Stimulated activated CD4-positive, alpha-beta T cell treated with anti-CD3 and anti-CD28 coated beads, Interleukin-1b, Interleukin-23, amount 100 ng/mL, for 1 hour (primary cell): Measurements from ENCODE around the gene GSTM2.
"Not testable (repeated sequence)": the region's sequence is repeated elsewhere in the genome, so short reads cannot be mapped to it uniquely, and the experiment has no call there.

Experiments used
- DNase-seq, 2 donors: peaks; one replicate each; pipeline ENCODE4 v3.0.0-alpha.2; 2020; ENCODE audit warnings: low read depth in 2 of 2

GSTM2 gene

GRCh38 chr1:109644670-109645069 is 23.2 kb upstream of the GSTM2 start:
- no peak for DNase-seq

GRCh38 chr1:109649491-109649914 is 18.4 kb upstream of the GSTM2 start:
- DNase-seq = no peak

DNA sequence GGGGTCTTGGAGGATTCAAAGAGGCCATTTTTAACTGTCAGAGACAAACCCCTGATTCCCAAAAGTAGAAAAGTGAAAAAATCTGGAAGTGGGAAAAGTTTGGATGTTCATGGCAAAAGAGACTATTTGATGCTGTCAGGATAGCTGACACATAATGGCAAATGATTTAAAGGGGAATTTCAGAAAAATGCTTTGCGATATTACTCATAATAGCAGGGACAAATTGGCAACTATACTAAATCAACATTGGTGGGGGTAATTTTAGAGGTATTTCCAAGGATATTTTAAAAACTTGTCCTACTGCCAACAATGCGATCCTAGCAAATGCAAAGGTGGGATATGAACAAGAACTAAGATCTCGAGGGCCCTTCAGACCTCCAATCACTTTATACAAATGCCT is 17.2 kb upstream of the GSTM2 start:
- DNase-seq = no peak

DNA sequence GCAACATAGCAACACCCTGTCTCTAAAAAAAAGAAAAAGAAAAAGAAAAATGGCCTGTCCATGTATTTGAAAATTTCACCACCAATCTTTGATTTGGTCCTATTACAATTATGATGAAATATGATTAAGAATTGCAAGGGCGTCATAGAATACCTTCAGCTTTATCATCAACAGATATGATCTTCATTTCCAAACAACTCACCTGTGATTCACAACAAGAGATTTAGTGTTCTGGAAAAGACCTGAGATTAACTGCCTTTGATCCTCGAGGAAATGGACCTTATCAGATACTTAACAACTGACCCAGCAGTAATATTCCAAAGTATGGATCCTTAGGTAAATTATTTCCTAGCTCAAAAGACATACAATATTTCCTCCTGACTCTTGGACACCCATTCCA is 15.5 kb upstream of the GSTM2 start:
- DNase-seq = no peak

DNA sequence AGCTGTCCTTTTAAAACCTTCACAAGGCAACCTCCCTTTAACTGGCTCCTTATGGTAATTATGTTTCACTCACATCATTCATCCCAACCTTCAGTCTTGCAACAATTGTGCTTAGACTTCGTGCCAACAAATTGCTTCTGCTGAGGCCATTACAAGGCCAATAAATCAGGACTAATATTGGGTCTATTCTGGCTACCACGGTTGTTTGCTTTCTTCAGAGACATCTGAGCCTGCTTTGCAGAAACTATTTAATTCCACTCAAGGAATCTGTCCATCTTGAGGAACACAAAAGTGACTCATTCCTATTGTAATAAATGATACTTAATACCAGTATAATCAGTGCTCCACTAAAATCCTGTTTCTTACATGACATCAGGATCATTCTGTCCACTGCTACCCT is 14.6 kb upstream of the GSTM2 start:
- no peak for DNase-seq

GRCh38 chr1:109654519-109654918 is 13.3 kb upstream of the GSTM2 start:
- no peak for DNase-seq

DNA sequence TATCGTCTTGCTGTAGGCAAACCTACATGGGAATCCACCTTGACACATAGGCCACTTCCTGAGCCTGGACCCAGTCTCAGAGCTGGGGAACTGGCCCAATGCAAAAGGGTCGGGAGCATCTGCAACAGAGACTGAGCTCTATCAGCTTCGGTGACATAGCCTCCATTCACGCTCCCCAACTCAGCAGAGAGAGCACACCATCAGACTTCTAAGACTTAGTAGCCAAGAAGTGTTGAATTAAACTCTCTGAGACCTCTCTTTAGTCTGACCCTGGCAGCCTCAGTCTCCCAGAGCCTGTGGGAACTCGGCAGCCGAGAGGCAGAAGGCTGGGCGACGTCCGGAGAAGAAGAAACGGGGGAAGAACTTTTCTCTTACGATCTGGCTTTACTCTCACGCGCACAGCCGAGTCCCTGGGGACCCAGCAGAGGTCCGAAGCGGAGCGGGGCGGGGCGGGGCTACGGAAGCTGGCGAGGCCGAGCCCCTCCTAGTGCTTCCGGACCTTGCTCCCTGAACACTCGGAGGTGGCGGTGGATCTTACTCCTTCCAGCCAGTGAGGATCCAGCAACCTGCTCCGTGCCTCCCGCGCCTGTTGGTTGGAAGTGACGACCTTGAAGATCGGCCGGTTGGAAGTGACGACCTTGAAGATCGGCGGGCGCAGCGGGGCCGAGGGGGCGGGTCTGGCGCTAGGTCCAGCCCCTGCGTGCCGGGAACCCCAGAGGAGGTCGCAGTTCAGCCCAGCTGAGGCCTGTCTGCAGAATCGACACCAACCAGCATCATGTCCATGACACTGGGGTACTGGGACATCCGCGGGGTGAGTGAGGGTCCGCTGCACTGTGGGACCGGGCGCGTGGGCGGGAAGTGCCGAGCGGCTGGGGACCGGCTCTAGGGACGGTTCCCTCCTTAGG is 12.0 kb upstream of the GSTM2 start, which contains the start of gene GSTM4:
TSS of gene GSTM4 (plus strand) at position 485 of the 905 bp plus-strand sequence. CDS start at position 776, 291 bp downstream.
- DNase-seq = peak in 1 of 2 donors; percentile 35

- no peak for DNase-seq
Observed at GRCh38 chr1:109657395-109657794, 10.5 kb upstream of the GSTM2 start.

- no peak for DNase-seq
Observed at GRCh38 chr1:109657970-109658369, 9.9 kb upstream of the GSTM2 start.

- no peak for DNase-seq
Observed at GRCh38 chr1:109658533-109659042, 9.3 kb upstream of the GSTM2 start.

GRCh38 chr1:109659145-109659544 is 8.7 kb upstream of the GSTM2 start:
- no peak for DNase-seq

GRCh38 chr1:109659997-109660690 is 7.7 kb upstream of the GSTM2 start:
- no peak for DNase-seq

DNA sequence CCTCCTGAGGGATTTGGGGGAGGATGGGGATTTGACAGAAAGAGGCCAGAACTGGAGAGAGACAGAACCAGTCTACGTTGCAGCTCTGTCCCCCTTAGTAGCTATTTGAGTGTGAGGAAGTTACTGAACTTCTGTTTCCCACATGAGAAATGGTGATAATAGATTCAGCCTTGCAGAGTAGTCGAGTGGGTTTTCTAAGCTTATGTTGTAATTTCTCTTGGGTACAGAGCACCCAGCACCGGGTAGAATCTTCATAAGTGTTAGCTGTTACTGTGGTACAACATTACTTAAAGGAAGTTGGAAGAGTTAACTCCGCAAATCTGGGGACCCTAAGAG is 7.2 kb upstream of the GSTM2 start:
- not testable (repeated sequence) for DNase-seq

DNA sequence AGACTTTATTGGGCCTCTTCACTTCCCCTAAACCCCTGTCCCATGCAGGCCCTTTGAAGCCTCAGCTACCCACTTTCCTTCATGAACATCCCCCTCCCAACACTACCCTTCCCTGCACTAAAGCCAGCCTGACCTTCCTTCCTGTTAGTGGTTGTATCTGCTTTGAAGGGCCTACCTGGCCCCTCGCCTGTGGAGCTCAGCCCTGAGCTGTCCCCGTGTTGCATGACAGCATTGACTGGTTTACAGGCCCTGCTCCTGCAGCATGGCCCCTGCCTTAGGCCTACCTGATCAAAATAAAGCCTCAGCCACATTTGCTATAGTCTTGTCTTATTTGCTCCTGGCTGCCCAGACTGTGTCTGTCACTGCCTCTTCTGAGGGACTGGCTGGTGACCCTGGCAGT is 6.5 kb upstream of the GSTM2 start:
- DNase-seq = no peak

GRCh38 chr1:109664671-109665070 is 3.2 kb upstream of the GSTM2 start:
- DNase-seq = no peak

- DNase-seq = no peak
Observed at GRCh38 chr1:109668123-109668775, 392 bp downstream of the GSTM2 start.

- DNase-seq = no peak
Observed at GRCh38 chr1:109669246-109669948, 1.5 kb downstream of the GSTM2 start.

DNA sequence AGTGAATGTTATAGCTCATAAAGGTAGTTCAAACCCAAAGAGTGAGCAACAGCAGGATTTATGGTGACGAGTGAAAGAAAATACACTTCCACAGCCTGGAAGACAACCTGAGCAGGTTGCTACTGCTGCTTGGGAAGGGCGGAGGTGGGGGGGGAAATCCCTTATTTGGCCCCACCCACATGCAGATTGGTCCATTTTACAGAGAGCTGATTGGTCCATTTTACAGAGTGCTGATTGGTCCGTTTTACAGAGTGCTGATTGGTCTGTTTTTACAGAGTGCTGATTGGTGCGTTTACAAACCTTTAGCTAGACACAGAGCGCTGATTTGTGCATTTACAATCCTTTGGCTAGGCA is 2.1 kb downstream of the GSTM2 start:
- not testable (repeated sequence) for DNase-seq

DNA sequence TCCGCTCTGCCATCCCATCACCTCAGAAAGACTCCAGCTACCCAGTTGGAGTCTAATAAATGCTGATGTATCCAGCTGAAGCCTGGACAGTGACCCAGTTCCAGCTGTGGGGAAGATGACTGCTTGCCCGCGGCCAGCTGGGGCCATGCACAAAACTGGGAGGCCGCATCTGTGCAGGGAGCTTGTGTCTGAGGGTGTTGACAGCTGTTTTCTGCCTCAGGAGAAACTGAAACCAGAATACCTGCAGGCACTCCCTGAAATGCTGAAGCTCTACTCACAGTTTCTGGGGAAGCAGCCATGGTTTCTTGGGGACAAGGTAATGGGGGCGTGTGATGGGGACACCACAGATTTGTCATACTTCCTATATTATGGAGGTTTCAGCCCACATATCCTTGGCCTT is 3.2 kb downstream of the GSTM2 start:
- no peak for DNase-seq

DNA sequence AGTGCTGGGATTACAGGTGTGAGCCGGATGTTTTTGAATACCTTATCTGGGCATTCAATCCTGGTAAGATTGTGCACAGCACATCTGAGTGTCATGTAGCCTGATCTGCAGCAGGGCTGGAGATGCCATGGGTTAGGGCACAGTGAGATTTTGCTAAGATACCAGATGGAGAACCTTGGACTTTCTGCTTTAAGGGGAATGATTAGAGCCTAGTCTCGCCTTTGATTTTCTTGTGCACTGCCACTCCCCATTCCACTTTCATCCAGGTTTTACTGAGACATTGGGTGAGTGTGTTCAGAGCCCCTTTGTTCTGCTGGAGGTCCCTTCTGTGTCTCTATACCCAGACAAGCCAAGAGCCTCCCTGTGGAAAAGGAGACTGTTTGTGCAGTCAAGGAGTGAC is 6.0 kb downstream of the GSTM2 start:
- not testable (repeated sequence) for DNase-seq

GRCh38 chr1:109676683-109677381 is 9.0 kb downstream of the GSTM2 start:
- DNase-seq = not testable (repeated sequence)
